ENCODE data around the gene FAAP20. TPM values are rescaled to one million over a fixed set of nuclear protein-coding genes. Genes with fewer than 3 reads are reported as not detected.

FAAP20 gene
- total and polyA plus RNA-seq, 10 of the 15 experiments (the other 5 are each of a cell fraction or from before 2014, with no cell fraction given), result 0.79 to 91.8 (median 20.9) TPM

- TF ChIP-seq IRF5 (IDR thresholded peaks at IDR 0.05; ENCODE audit: borderline replicate concordance) (peak; percentile 33; the same call in 1 of the 2 replicates), USF2 (IDR thresholded peaks at IDR 0.05; ENCODE audit: borderline replicate concordance, low read depth, low read length) (no peak), NR2C1 (IDR thresholded peaks at IDR 0.05) (no peak), TCF7 (IDR thresholded peaks at IDR 0.05; ENCODE audit: borderline replicate concordance) (no peak), EP300 (IDR thresholded peaks at IDR 0.05; ENCODE audit: borderline replicate concordance in 1 of 2, control insufficient read depth in 1 of 2, low read depth in 2 of 2, low read length in 2 of 2) (no peak), EED (IDR thresholded peaks at IDR 0.05; ENCODE audit: low read depth) (no peak), SREBF1 (IDR thresholded peaks at IDR 0.05; ENCODE audit: low read length) (no peak), CHD2 (IDR thresholded peaks at IDR 0.05; ENCODE audit: borderline replicate concordance, low read depth, low read length) (no peak), SIN3A (IDR thresholded peaks at IDR 0.05; ENCODE audit: low read depth, low read length) (no peak), SREBF2 (IDR thresholded peaks at IDR 0.05; ENCODE audit: low read length) (no peak), NFXL1 (IDR thresholded peaks at IDR 0.05; ENCODE audit: borderline replicate concordance) (no peak), ZBTB11 (CRISPR knock-in tag; IDR thresholded peaks at IDR 0.05) (peak; percentile 40; the same call in 1 of the 2 replicates), JUND (IDR thresholded peaks at IDR 0.05; ENCODE audit: low read depth, low read length) (no peak), PAX8 (IDR thresholded peaks at IDR 0.05) (no peak), NRF1 (conservative IDR thresholded peaks at IDR 0.05; ENCODE audit: low read depth, low read length) (no peak), ZNF592 (IDR thresholded peaks at IDR 0.05) (no peak)
- TF ChIP-seq, protein P1, sequence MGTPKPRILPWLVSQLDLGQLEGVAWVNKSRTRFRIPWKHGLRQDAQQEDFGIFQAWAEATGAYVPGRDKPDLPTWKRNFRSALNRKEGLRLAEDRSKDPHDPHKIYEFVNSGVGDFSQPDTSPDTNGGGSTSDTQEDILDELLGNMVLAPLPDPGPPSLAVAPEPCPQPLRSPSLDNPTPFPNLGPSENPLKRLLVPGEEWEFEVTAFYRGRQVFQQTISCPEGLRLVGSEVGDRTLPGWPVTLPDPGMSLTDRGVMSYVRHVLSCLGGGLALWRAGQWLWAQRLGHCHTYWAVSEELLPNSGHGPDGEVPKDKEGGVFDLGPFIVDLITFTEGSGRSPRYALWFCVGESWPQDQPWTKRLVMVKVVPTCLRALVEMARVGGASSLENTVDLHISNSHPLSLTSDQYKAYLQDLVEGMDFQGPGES (IDR thresholded peaks at IDR 0.05), result no peak
Observed at GRCh38 chr1:2227346-2228156, 33.0 kb upstream of the FAAP20 start (continued).

Data from GM12878 (cell line).